PC-3 (cell line): ENCODE results near the gene MMD. TPM values are rescaled to one million over a fixed set of nuclear protein-coding genes. Genes with fewer than 3 reads are reported as not detected.

Source experiments
- ATAC-seq: fragments of 200-7000 bp; cut with Tn5 transposase; 2 replicates; pipeline ENCODE4 v1.9.1; 2020; ENCODE audit warnings: mild to moderate bottlenecking, moderate library complexity
- BruUV-seq: library from RNA; stranded (reverse); fragments of 400-500 nt; replicated peaks from 2 replicates; lab custom pipeline; 2021; lab: Mats Ljungman, UMichigan
- CTCF ChIA-PET: fragments of 300-600 bp; sonication (Branson Sonifier 250); formaldehyde crosslinking; loops from one replicate; lab custom pipeline; 2022; ENCODE audit warnings: antibody characterized with exemption; lab: Charles Lee
- POLR2A ChIA-PET: fragments of 300-600 bp; sonication (Branson Sonifier 250); formaldehyde crosslinking; loops from one replicate; lab custom pipeline; 2022; ENCODE audit warnings: antibody characterized with exemption; ENCODE audit not compliant: unreplicated experiment; lab: Charles Lee
- DNase-seq: peaks from one replicate; pipeline ENCODE4 v3.0.0-alpha.2; 2015
- H2AFZ ChIP-seq: fragments of 300-600 bp; sonication (generic); 2 replicates; pipeline ENCODE4 v1.6.0; 2016; ENCODE audit warnings: antibody characterized with exemption, low read length
- H3F3A ChIP-seq: fragments of 300-600 bp; sonication (generic); one replicate; pipeline ENCODE4 v1.6.0; 2017; ENCODE audit warnings: antibody characterized with exemption, low read length, control low read depth, mild to moderate bottlenecking; ENCODE audit not compliant: unreplicated experiment
- H3K27ac ChIP-seq: fragments of 300-600 bp; sonication (generic); 2 replicates; pipeline ENCODE4 v1.5.1; 2016; ENCODE audit warnings: mild to moderate bottlenecking, low read length
- H3K27me3 ChIP-seq: fragments of 300-600 bp; sonication (generic); 2 replicates; pipeline ENCODE4 v1.6.1; 2016; ENCODE audit warnings: low read length, mixed read lengths
- H3K36me3 ChIP-seq: fragments of 300-600 bp; sonication (generic); 2 replicates; pipeline ENCODE4 v1.6.1; 2016; ENCODE audit warnings: low read depth, mixed run types, low read length, mixed read lengths
- H3K4me1 ChIP-seq: fragments of 300-600 bp; sonication (generic); 2 replicates; pipeline ENCODE4 v1.5.1; 2016; ENCODE audit warnings: low read length; ENCODE audit not compliant: insufficient read depth
- H3K4me2 ChIP-seq: fragments of 300-600 bp; sonication (generic); 2 replicates; pipeline ENCODE4 v1.6.0; 2016; ENCODE audit warnings: low read length
- H3K4me3 ChIP-seq: fragments of 300-600 bp; sonication (generic); 2 replicates; pipeline ENCODE4 v1.5.1; 2016; ENCODE audit warnings: mild to moderate bottlenecking, low read length, mixed read lengths
- H3K79me2 ChIP-seq: fragments of 300-600 bp; sonication (generic); 2 replicates; pipeline ENCODE4 v1.6.1; 2017; ENCODE audit warnings: low read length, mixed read lengths
- H3K9ac ChIP-seq: fragments of 300-600 bp; sonication (generic); 2 replicates; pipeline ENCODE4 v1.6.0; 2016; ENCODE audit warnings: mild to moderate bottlenecking, low read length
- H3K9me2 ChIP-seq: fragments of 300-600 bp; sonication (generic); replicated peaks from 2 replicates; pipeline ENCODE4 v1.6.1; 2016; ENCODE audit warnings: mixed run types, low read length, mixed read lengths
- H3K9me3 ChIP-seq: fragments of 300-600 bp; sonication (generic); 2 replicates; pipeline ENCODE4 v1.6.1; 2016; ENCODE audit warnings: low read length, mixed read lengths
- H4K20me1 ChIP-seq: fragments of 300-600 bp; sonication (generic); 2 replicates; pipeline ENCODE4 v1.6.1; 2016; ENCODE audit warnings: low read length, mixed read lengths
- EZH2 ChIP-seq: fragments of 300-600 bp; sonication (generic); IDR thresholded peaks from one replicate; pipeline ENCODE4 v1.6.1; 2017; ENCODE audit warnings: antibody characterized with exemption, mild to moderate bottlenecking, low read length; ENCODE audit not compliant: unreplicated experiment
- EZH2phosphoT487 ChIP-seq: fragments of 300-600 bp; sonication (generic); IDR thresholded peaks from 2 replicates; pipeline ENCODE4 v1.6.1; 2018; ENCODE audit warnings: mild to moderate bottlenecking, antibody characterized with exemption, low read length, borderline replicate concordance
- intact Hi-C: fragments of 100-400 bp; cut with micrococcal nuclease; formaldehyde crosslinking; loops from 2 replicates; pipeline ENCODE4 v1.9.0; 2023
- total RNA-seq: library from RNA; depleted of rRNA; stranded (reverse); fragments of >200 nt; gene quantifications from 2 replicates; pipeline ENCODE4 v1.2.3, GENCODE V29; 2014
- TF ChIP-seq, protein P1 (sequence below): fragments of 300-600 bp; sonication (generic); conservative IDR thresholded peaks from 2 replicates; pipeline ENCODE4 v1.5.1; 2017; ENCODE audit warnings: antibody characterized with exemption, low read depth, mild to moderate bottlenecking, low read length

MMD gene
- total RNA-seq, 1 experiment from 2014 or later, result 24.1 TPM

DNA sequence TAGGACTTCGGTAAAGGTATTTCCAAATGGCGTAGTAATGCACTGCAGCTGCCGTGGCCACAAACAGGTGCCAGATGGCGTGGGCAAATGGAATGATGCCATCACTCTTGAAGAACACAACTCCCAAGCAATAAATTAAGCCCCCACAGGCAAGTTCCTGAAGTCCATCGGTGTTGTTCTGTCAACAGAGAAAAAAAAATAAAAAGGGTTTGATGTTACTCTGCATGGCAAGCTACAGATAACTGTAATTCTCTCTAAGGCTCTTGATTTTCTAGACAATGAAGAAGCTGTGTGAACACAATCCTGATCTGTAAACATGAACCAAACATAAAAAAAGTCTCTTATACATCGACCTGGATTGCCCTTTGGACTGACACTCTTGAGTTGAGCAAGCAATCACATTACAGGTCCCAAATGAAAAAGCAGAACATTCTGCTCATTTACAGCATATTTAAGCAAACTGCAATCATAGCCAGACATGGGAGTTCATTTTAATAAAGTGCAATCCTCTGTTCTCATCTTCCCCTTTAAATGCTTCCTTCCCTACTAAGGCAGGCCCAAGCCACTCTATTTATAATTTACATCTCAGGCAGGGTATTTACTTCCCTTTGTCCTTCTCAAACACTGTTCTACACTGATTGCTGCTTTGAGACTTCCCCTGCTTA, 27.1 kb downstream of the MMD start:
- H3K9me2 ChIP-seq, result no peaks in the 10 kb centered on the region
- BruUV-seq, result no TSS peak
- H3K27me3 ChIP-seq, result no peaks in the 10 kb centered on the region
- intact Hi-C loops, result no loop called here
- no peak for DNase-seq
- no peak overlapping the region for H2AFZ ChIP-seq
- no peak overlapping the region for H3K9ac ChIP-seq
- no peaks in the 10 kb centered on the region for H4K20me1 ChIP-seq
- H3K27ac ChIP-seq, result no peak overlapping the region
- no peaks in the 10 kb centered on the region for H3K9me3 ChIP-seq
- POLR2A ChIA-PET, result no interaction called here
- H3K4me1 ChIP-seq, result no peaks in the 10 kb centered on the region
- no peaks in the 10 kb centered on the region for H3K79me2 ChIP-seq
- CTCF ChIA-PET, result no interaction called here
- no peak for ATAC-seq
- peaks cover 5% of the 10 kb centered on the region for H3K36me3 ChIP-seq
- TF ChIP-seq EZH2, result no peak
- TF ChIP-seq EZH2phosphoT487, result no peak
- TF ChIP-seq, protein P1, sequence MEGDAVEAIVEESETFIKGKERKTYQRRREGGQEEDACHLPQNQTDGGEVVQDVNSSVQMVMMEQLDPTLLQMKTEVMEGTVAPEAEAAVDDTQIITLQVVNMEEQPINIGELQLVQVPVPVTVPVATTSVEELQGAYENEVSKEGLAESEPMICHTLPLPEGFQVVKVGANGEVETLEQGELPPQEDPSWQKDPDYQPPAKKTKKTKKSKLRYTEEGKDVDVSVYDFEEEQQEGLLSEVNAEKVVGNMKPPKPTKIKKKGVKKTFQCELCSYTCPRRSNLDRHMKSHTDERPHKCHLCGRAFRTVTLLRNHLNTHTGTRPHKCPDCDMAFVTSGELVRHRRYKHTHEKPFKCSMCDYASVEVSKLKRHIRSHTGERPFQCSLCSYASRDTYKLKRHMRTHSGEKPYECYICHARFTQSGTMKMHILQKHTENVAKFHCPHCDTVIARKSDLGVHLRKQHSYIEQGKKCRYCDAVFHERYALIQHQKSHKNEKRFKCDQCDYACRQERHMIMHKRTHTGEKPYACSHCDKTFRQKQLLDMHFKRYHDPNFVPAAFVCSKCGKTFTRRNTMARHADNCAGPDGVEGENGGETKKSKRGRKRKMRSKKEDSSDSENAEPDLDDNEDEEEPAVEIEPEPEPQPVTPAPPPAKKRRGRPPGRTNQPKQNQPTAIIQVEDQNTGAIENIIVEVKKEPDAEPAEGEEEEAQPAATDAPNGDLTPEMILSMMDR, result no peak
- no peak overlapping the region for H3K4me3 ChIP-seq
- no peak overlapping the region for H3K4me2 ChIP-seq
- H3F3A ChIP-seq, result no peaks in the 10 kb centered on the region

DNA sequence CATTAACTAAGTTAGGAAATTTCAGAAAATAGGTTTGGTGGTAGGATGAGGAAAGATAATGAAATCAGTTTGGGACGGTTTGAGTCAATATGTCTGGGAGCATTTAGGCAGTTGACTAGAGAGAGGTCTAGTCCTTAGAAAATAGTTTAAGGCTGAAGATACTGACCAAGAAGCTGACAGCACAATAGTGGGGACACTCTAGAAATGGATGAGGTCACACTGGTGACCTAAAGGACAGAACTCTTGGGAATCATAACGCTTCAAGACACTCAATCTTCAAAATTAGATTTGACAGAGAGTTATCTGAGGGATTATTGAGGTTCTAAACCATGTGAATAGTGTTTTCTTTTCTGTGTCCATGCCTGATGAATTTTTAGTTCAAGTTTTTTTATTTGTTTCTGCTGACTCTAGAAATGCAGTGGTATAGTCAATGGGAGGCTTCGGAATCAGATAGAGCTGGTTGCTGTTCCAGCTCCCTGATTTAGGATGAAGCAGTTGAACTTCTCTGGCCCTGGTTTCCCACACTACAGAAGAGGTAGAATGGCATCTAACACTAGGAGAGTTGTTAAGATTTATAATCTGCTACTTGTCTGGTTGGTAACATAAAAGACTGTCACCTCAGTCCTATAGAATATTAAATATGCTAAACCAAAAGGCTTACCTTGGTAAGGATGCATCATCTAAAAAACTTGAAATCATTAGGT, 29.7 kb downstream of the MMD start:
- Histone ChIP-seq H3F3A (no peaks in the 10 kb centered on the region), H3K79me2 (no peaks in the 10 kb centered on the region), H3K4me1 (no peaks in the 10 kb centered on the region), H3K4me3 (no peak overlapping the region), H3K27ac (no peak overlapping the region), H4K20me1 (no peaks in the 10 kb centered on the region), H2AFZ (no peak overlapping the region), H3K9me3 (no peaks in the 10 kb centered on the region), H3K4me2 (no peak overlapping the region), H3K36me3 (peaks cover 5% of the 10 kb centered on the region), H3K27me3 (no peaks in the 10 kb centered on the region), H3K9ac (no peak overlapping the region), H3K9me2 (no peaks in the 10 kb centered on the region)
- intact Hi-C loops, result no loop called here
- POLR2A ChIA-PET, result no interaction called here
- ATAC-seq (no peak), DNase-seq (no peak)
- CTCF ChIA-PET, result no interaction called here
- TF ChIP-seq EZH2phosphoT487, result no peak
- TF ChIP-seq, protein P1, result no peak
- TF ChIP-seq EZH2, result no peak
- BruUV-seq, result no TSS peak

DNA sequence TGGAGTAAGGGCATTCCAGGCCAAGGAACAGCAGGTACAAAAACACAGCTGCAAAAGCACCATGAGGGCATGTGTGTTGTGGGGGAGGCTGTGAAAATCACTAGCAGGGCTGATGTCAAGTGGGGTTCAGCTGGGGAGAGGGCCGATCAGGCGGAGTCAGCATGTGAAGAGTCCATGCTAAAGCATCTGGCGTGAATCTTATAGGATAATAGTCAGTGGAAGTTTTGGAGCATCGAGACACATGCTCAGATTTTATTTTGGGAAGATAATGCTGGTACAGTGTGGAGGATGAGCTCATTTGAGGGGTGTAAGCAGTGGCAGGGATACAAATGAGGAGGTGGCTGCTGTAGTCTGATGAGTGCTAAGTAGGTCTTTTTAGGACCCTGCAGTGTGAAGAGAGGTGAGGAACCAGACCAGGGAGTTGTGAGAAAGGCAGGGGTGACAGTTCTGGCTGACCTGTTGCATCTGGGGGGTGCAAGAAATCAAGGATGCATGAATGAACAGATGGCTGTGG, 30.3 kb downstream of the MMD start:
- no peaks in the 10 kb centered on the region for H3K9me2 ChIP-seq
- H3K36me3 ChIP-seq, result peaks cover 5% of the 10 kb centered on the region
- ChIA-PET CTCF (no interaction called here), POLR2A (interaction anchor here (0.5 kb wide), 1 partner anchor 13 kb away, joined by 3 read pairs; no protein-coding TSS in a partner anchor)
- ATAC-seq (no peak), DNase-seq (no peak)
- no peaks in the 10 kb centered on the region for H3K79me2 ChIP-seq
- H2AFZ ChIP-seq, result no peak overlapping the region
- no peaks in the 10 kb centered on the region for H3K9me3 ChIP-seq
- H3K4me3 ChIP-seq, result no peak overlapping the region
- TF ChIP-seq, protein P1, result no peak
- TF ChIP-seq EZH2 (no peak), EZH2phosphoT487 (no peak)
- intact Hi-C loops, result no loop called here
- no peaks in the 10 kb centered on the region for H3F3A ChIP-seq
- H3K27me3 ChIP-seq, result no peaks in the 10 kb centered on the region
- no peak overlapping the region for H3K27ac ChIP-seq
- H4K20me1 ChIP-seq, result no peaks in the 10 kb centered on the region
- no TSS peak for BruUV-seq
- no peak overlapping the region for H3K9ac ChIP-seq
- H3K4me1 ChIP-seq, result no peaks in the 10 kb centered on the region
- no peak overlapping the region for H3K4me2 ChIP-seq
